Measurements from ENCODE around the gene HLA-DPA1. TPM values are rescaled to one million over a fixed set of nuclear protein-coding genes. Genes with fewer than 3 reads are reported as not detected.

Gene HLA-DPA1
- polyA plus RNA-seq, 5 donors, result 33.0 to 44.8 (median 33.5) TPM

GRCh38 chr6:33018418-33018817 lies 55.0 kb downstream of the HLA-DPA1 start:
- DNase-seq, result no peak

- DNase-seq, result no peak
Observed at GRCh38 chr6:33017694-33018353, 55.6 kb downstream of the HLA-DPA1 start.

- DNase-seq, result no peak
Observed at GRCh38 chr6:33017018-33017417, 56.4 kb downstream of the HLA-DPA1 start.

GRCh38 chr6:33015798-33016197 lies 57.7 kb downstream of the HLA-DPA1 start:
- DNase-seq, result no peak

GRCh38 chr6:33014841-33015634 lies 58.4 kb downstream of the HLA-DPA1 start:
- DNase-seq, result peak; percentile 62 to 75

Other genes with a start within 250 kb of the HLA-DPA1 start
- 10 to 100 TPM; 14.7 to 19.6 (median 16.6) TPM for gene TAP2, start 234.9 kb downstream of the HLA-DPA1 start, polyA plus RNA-seq (ENCODE audit: insufficient read depth in 1 of 5, insufficient read length in 5 of 5, low replicate concordance in 1 of 5)
- 10 to 100 TPM; 39.7 to 43.3 (median 41.6) TPM for gene PSMB8, start 229.6 kb downstream of the HLA-DPA1 start, polyA plus RNA-seq (ENCODE audit: insufficient read depth in 1 of 5, insufficient read length in 5 of 5, low replicate concordance in 1 of 5)
- 10 to 100 TPM; 18.2 to 22.5 (median 20.2) TPM for gene TAP1, start 219.9 kb downstream of the HLA-DPA1 start, polyA plus RNA-seq (ENCODE audit: insufficient read depth in 1 of 5, insufficient read length in 5 of 5, low replicate concordance in 1 of 5)
- 10 to 100 TPM; 13.6 to 17.0 (median 15.4) TPM for gene PSMB9, start 219.5 kb downstream of the HLA-DPA1 start, polyA plus RNA-seq (ENCODE audit: insufficient read depth in 1 of 5, insufficient read length in 5 of 5, low replicate concordance in 1 of 5)
- 10 to 100 TPM in 1 of 5 donors, 1 to 10 TPM in 4; 7.7 to 11.0 (median 8.4) TPM for gene HLA-DMB, start 132.6 kb downstream of the HLA-DPA1 start, polyA plus RNA-seq (ENCODE audit: insufficient read depth in 1 of 5, insufficient read length in 5 of 5, low replicate concordance in 1 of 5)
- 10 to 100 TPM in 4 of 5 donors, 1 to 10 TPM in 1; 9.9 to 22.1 (median 11.2) TPM for gene HLA-DMA, start 120.6 kb downstream of the HLA-DPA1 start, polyA plus RNA-seq (ENCODE audit: insufficient read depth in 1 of 5, insufficient read length in 5 of 5, low replicate concordance in 1 of 5)
- gene BRD2, start 105.1 kb downstream of the HLA-DPA1 start, polyA plus RNA-seq (ENCODE audit: insufficient read depth in 1 of 5, insufficient read length in 5 of 5, low replicate concordance in 1 of 5), result 100 to 1,000 TPM; 288 to 321 (median 308) TPM
- gene HLA-DOA, start 64.1 kb downstream of the HLA-DPA1 start, polyA plus RNA-seq (ENCODE audit: insufficient read depth in 1 of 5, insufficient read length in 5 of 5, low replicate concordance in 1 of 5), result 1 to 10 TPM; 1.7 to 3.6 (median 2.8) TPM
- gene HLA-DPB1, start 2.3 kb upstream of the HLA-DPA1 start, polyA plus RNA-seq (ENCODE audit: insufficient read depth in 1 of 5, insufficient read length in 5 of 5, low replicate concordance in 1 of 5), result 10 to 100 TPM; 20.2 to 28.5 (median 25.6) TPM
- 10 to 100 TPM in 1 of 5 donors, 1 to 10 TPM in 4; 3.0 to 10.8 (median 3.8) TPM for gene COL11A2, start 118.8 kb upstream of the HLA-DPA1 start, polyA plus RNA-seq (ENCODE audit: insufficient read depth in 1 of 5, insufficient read length in 5 of 5, low replicate concordance in 1 of 5)
- gene RXRB, start 127.0 kb upstream of the HLA-DPA1 start, polyA plus RNA-seq (ENCODE audit: insufficient read depth in 1 of 5, insufficient read length in 5 of 5, low replicate concordance in 1 of 5), result 10 to 100 TPM; 56.7 to 69.7 (median 61.7) TPM
- gene SLC39A7, start 127.2 kb upstream of the HLA-DPA1 start, polyA plus RNA-seq (ENCODE audit: insufficient read depth in 1 of 5, insufficient read length in 5 of 5, low replicate concordance in 1 of 5), result 100 to 1,000 TPM in 1 of 5 donors, 10 to 100 TPM in 4; 73.8 to 100 (median 90.1) TPM
- gene HSD17B8, start 131.0 kb upstream of the HLA-DPA1 start, polyA plus RNA-seq (ENCODE audit: insufficient read depth in 1 of 5, insufficient read length in 5 of 5, low replicate concordance in 1 of 5), result 10 to 100 TPM; 20.8 to 26.5 (median 21.7) TPM
- 10 to 100 TPM; 46.9 to 70.0 (median 54.0) TPM for gene RING1, start 134.9 kb upstream of the HLA-DPA1 start, polyA plus RNA-seq (ENCODE audit: insufficient read depth in 1 of 5, insufficient read length in 5 of 5, low replicate concordance in 1 of 5)
- gene VPS52, start 198.2 kb upstream of the HLA-DPA1 start, polyA plus RNA-seq (ENCODE audit: insufficient read depth in 1 of 5, insufficient read length in 5 of 5, low replicate concordance in 1 of 5), result 10 to 100 TPM; 74.4 to 88.8 (median 81.1) TPM
- gene RPS18, start 198.4 kb upstream of the HLA-DPA1 start, polyA plus RNA-seq (ENCODE audit: insufficient read depth in 1 of 5, insufficient read length in 5 of 5, low replicate concordance in 1 of 5), result 1,000 to 10,000 TPM; 3,696 to 4,775 (median 3,821) TPM
- gene B3GALT4, start 203.5 kb upstream of the HLA-DPA1 start, polyA plus RNA-seq (ENCODE audit: insufficient read depth in 1 of 5, insufficient read length in 5 of 5, low replicate concordance in 1 of 5), result 1 to 10 TPM; 3.3 to 4.8 (median 3.8) TPM
- 10 to 100 TPM; 50.7 to 80.1 (median 56.4) TPM for gene WDR46, start 215.6 kb upstream of the HLA-DPA1 start, polyA plus RNA-seq (ENCODE audit: insufficient read depth in 1 of 5, insufficient read length in 5 of 5, low replicate concordance in 1 of 5)
- 10 to 100 TPM; 47.1 to 61.3 (median 50.3) TPM for gene PFDN6, start 216.0 kb upstream of the HLA-DPA1 start, polyA plus RNA-seq (ENCODE audit: insufficient read depth in 1 of 5, insufficient read length in 5 of 5, low replicate concordance in 1 of 5)
- gene RGL2, start 225.3 kb upstream of the HLA-DPA1 start, polyA plus RNA-seq (ENCODE audit: insufficient read depth in 1 of 5, insufficient read length in 5 of 5, low replicate concordance in 1 of 5), result 100 to 1,000 TPM; 123 to 169 (median 149) TPM
- 10 to 100 TPM; 34.2 to 59.4 (median 43.6) TPM for gene TAPBP, start 240.4 kb upstream of the HLA-DPA1 start, polyA plus RNA-seq (ENCODE audit: insufficient read depth in 1 of 5, insufficient read length in 5 of 5, low replicate concordance in 1 of 5)
- 10 to 100 TPM; 22.3 to 28.0 (median 24.5) TPM for gene ZBTB22, start 244.1 kb upstream of the HLA-DPA1 start, polyA plus RNA-seq (ENCODE audit: insufficient read depth in 1 of 5, insufficient read length in 5 of 5, low replicate concordance in 1 of 5)
- 10 to 100 TPM; 45.1 to 57.5 (median 50.3) TPM for gene DAXX, start 249.3 kb upstream of the HLA-DPA1 start, polyA plus RNA-seq (ENCODE audit: insufficient read depth in 1 of 5, insufficient read length in 5 of 5, low replicate concordance in 1 of 5)